AG04449 (cell line): ENCODE measurements around the gene PLEKHM1.
"Not testable (repeated sequence)": the region's sequence is repeated elsewhere in the genome, so short reads cannot be mapped to it uniquely, and the experiment has no call there.

ENCODE experiments used
- CTCF ChIA-PET: fragments of 350-600 bp; formaldehyde crosslinking; extraction: SDS; loops from one replicate; lab custom pipeline; 2021; ENCODE audit warnings: antibody characterized with exemption; lab: Yijun Ruan, JAX
- POLR2A ChIA-PET: fragments of 400-600, 350-600 bp; formaldehyde crosslinking; extraction: SDS; loops from one replicate; lab custom pipeline; 2020; ENCODE audit warnings: antibody characterized with exemption, inconsistent platforms; lab: Yijun Ruan, JAX
- DNase-seq: peaks from one replicate; pipeline ENCODE4 v3.0.0-alpha.2; 2010; ENCODE audit warnings: low read depth, low spot score
- H3K4me3 ChIP-seq: 2 replicates; pipeline ENCODE4 v1.5.1; 2011; ENCODE audit warnings: low read depth, mild to moderate bottlenecking, control low read depth, low read length
- TF ChIP-seq, protein P1 (sequence below): IDR thresholded peaks from one replicate; pipeline ENCODE4 v1.5.1; 2011; ENCODE audit warnings: mild to moderate bottlenecking, moderate library complexity, low read length, control low read depth, inconsistent platforms; ENCODE audit not compliant: insufficient read depth; ENCODE audit errors: missing control alignments

PLEKHM1 gene

DNA sequence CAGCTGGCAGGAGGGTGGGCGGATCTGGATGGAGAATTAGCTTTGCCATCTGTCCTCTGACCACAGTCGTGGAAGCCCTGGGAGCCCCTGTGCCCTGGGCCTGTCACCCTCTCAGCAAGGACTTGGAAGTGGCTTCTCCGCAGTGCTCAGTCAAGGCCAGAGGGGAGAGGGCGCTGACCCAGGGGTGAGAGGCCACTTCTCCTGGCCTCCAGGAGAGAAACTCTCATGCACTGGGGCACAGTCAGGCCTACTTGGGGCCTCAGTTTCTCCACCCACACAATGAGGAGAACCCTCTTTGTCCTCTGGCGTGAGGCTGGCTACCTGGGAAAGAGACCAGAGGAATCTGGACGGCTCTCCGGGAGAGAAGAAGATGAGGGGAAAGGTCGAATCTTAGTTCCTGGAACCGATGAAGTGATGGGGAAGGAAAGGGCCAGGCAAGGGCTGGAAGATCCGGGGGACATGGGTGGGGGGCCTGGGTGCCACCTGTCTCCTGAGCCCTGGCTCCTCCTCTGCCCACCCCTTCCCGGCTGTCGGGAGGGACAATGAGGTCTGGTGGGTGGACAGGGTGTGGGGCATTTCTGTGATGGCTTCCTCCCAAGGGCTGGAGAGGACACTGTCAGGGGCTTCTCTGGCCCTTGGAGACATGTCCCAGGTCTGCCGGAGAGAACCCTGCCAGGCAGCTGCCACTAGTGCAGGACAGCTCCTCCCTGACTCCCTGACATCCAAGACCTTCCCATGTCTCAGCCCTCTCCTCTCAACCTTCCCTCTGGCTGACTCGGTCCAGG is 48.8 kb downstream of the PLEKHM1 start:
- H3K4me3 ChIP-seq = no peak overlapping the region
- no peak for DNase-seq
- ChIA-PET POLR2A (no interaction called here), CTCF (interaction anchor here (2.5 kb wide), 1 partner anchor 13 kb away, joined by 15 read pairs; no protein-coding TSS in a partner anchor)
- TF ChIP-seq, protein P1, sequence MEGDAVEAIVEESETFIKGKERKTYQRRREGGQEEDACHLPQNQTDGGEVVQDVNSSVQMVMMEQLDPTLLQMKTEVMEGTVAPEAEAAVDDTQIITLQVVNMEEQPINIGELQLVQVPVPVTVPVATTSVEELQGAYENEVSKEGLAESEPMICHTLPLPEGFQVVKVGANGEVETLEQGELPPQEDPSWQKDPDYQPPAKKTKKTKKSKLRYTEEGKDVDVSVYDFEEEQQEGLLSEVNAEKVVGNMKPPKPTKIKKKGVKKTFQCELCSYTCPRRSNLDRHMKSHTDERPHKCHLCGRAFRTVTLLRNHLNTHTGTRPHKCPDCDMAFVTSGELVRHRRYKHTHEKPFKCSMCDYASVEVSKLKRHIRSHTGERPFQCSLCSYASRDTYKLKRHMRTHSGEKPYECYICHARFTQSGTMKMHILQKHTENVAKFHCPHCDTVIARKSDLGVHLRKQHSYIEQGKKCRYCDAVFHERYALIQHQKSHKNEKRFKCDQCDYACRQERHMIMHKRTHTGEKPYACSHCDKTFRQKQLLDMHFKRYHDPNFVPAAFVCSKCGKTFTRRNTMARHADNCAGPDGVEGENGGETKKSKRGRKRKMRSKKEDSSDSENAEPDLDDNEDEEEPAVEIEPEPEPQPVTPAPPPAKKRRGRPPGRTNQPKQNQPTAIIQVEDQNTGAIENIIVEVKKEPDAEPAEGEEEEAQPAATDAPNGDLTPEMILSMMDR = no peak

DNA sequence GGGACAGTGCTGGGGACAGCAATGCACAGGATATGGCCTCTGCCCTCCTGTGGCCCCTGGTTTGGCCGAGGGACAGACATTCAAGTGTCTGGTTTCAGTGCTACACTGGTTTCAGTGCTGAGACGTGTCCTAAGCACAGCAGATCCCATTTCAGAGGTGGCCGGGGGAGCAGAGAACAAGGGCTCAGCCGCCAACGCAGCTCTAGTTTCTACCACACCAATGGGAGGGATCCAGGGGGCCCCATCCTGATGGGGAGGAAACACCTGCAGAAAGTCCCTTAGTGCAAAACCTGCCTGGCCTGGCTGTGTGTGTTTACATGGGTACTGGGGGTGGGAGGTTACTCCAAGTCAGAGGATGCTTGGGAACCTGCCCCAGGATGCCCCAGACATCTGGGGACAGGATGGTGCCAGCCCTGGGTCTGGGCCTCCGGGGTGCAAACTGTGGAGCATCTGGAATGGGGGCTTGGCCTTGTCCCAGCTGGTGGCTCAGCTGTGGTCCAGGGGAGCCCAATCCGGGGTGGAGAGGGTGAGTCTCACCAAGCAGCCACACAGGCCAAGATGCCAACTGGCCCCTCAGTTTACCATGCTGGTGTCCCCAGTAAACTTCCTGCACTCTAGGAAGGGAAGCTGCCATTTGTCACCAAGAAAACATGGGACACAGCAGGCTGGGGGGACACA is 49.5 kb downstream of the PLEKHM1 start:
- CTCF ChIA-PET = interaction anchor here (1.2 to 2.5 kb wide), 2 partner anchors 12 to 223 kb away, joined by 3 to 15 read pairs; no protein-coding TSS in a partner anchor
- POLR2A ChIA-PET, H3K4me3 ChIP-seq, DNase-seq: not testable (repeated sequence)

DNA sequence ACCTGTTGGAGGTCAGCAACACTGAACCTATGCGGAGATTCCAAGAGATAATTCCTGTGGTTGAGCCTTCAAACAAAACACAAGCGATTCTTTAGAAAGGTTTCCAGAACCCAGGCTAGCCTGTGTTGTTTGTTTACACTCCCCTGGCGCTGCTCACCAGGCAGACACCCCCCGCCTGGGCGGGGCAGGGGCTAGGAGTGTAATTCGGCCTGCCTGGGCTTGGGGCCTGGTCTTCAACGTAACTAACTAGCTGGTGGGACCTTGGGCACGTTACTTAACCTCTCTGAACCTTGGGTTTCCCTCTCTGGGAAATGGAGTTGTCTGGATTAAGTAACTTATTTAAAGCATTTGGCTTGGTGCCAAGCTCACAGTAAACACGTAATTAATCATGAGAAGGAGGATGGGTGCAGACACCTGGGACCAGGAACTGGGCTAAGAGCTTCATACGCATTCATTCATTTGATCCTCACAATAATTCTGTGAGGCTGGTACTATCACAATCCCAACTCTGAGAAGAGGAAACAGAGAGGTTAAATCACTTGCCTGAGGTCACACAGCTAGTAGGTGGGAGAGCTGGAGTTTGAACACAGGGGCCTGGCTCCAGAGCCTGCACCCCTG is 50.3 kb downstream of the PLEKHM1 start:
- DNase-seq = no peak
- POLR2A ChIA-PET = no interaction called here
- CTCF ChIA-PET = interaction anchor here (1.2 to 2.5 kb wide), 2 partner anchors 12 to 222 kb away, joined by 3 to 15 read pairs; no protein-coding TSS in a partner anchor
- TF ChIP-seq, protein P1 = no peak
- H3K4me3 ChIP-seq = no peak overlapping the region

DNA sequence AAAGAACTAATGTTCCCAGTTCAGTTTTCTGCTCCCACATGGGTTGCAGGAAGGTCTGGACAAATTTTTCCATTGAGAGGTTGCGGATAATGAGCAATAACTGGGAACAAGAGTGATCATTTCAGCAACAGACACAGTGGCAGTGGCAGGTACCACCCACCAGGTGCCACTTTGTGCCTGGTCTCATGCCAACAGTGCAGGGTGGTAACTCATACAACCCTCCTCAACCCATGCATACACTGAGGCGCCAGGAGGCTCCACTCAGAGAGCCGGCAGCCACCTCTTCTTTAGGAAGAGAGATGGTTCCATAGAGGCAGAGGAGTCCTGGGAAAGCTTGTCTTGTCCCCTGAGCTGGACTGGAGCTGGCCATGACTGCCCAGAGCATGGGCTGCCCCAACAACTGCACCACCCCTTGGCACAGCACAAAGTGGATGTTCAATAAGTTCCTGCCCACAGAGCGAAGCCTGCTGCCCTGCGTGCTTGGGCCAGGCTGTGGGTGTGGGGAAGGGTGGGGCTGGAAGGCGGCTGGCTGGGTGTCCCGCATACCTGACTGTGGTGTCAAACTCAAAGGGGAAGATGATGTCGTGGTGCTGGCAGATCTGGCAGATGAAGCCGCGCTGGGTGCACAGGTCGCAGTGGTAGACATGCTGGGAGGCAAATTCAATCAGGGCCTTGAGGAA is 51.5 kb downstream of the PLEKHM1 start:
- H3K4me3 ChIP-seq = no peak overlapping the region
- ChIA-PET POLR2A (no interaction called here), CTCF (no interaction called here)
- TF ChIP-seq, protein P1 = no peak
- no peak for DNase-seq

DNA sequence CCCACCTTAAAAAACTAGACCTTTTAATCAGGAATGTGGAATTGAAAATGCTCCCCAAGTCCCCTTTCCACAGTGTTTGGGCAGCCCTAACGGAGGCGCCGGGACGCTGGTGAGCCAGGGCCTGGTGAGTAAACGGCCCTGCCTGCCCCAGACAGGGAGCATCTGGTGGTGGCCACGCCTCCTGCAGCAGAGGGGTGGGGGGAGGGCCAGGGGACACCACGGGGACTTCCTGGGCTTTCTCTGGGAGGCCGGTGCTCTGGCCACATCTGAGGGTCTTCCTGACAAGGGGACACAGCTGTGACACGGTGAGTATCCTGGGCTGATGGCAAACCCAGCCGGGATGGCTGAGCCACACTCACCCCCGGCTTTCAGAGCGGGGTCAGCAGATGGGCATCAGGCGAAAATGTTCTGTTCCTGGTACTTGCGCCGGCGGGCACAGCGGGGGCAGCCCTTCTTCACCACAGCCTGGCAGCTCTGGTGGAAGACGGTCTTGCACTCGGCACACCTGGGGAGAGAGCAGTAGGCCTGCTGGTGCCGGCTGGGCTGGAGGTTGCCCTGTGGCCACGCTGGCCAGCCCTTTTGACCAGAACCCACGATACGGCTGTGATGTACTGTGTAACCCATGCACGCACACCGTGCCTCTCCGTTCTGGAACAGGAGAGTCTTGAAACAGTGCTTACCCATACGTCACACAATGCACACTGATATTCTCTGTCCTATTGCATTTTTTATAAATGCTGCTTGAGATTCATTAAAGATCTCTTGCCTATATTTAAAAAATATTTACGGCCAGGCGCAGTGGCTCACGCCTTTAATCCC is 52.8 kb downstream of the PLEKHM1 start:
- TF ChIP-seq, protein P1 = no peak
- no peak overlapping the region for H3K4me3 ChIP-seq
- ChIA-PET CTCF (interaction anchor here (1.6 kb wide), 1 partner anchor 12 kb away, joined by 3 read pairs; no protein-coding TSS in a partner anchor), POLR2A (no interaction called here)
- DNase-seq = no peak
